HL-60 (cell line): ENCODE data around the gene IL9R.
"Not testable (repeated sequence)": the region's sequence is repeated elsewhere in the genome, so short reads cannot be mapped to it uniquely, and the experiment has no call there.

Experiments
- DNase-seq, 2 experiments: peaks; one replicate each; pipeline ENCODE4 v3.0.0-alpha.2; 2010 to 2020; ENCODE audit warnings: low read depth in 1 of 2, low spot score in 1 of 2
- H3K27ac ChIP-seq: fragments of 250-450 bp; sonication (Bioruptor Pico); replicated peaks from 2 replicates; pipeline ENCODE4 v1.5.1; 2020; ENCODE audit warnings: mild to moderate bottlenecking, moderate library complexity
- H3K27me3 ChIP-seq: fragments of 250-450 bp; sonication (Bioruptor Pico); 2 replicates; pipeline ENCODE4 v1.5.1; 2021; ENCODE audit warnings: mild to moderate bottlenecking, moderate library complexity; ENCODE audit not compliant: insufficient read depth, poor library complexity, severe bottlenecking
- H3K4me3 ChIP-seq: replicated peaks from 2 replicates; pipeline ENCODE4 v1.5.1; 2011; ENCODE audit warnings: mild to moderate bottlenecking, control low read depth, low read length; ENCODE audit not compliant: insufficient read depth
- GABPA ChIP-seq: IDR thresholded peaks from 2 replicates; pipeline ENCODE4 v1.6.1; 2012; ENCODE audit warnings: low read depth
- POLR2AphosphoS5 ChIP-seq: IDR thresholded peaks from 2 replicates; pipeline ENCODE4 v1.6.1; 2012; ENCODE audit warnings: low read depth
- SPI1 ChIP-seq: IDR thresholded peaks from 2 replicates; pipeline ENCODE4 v1.6.1; 2012; ENCODE audit warnings: low read depth, mild to moderate bottlenecking, borderline replicate concordance
- TF ChIP-seq, protein P1 (sequence below): IDR thresholded peaks from one replicate; pipeline ENCODE4 v1.5.1; 2011; ENCODE audit warnings: low read length, control low read depth, inconsistent platforms; ENCODE audit not compliant: insufficient read depth
- TF ChIP-seq, protein P2 (sequence below): IDR thresholded peaks from 2 replicates; pipeline ENCODE4 v1.6.1; 2012; ENCODE audit warnings: low read depth; ENCODE audit not compliant: insufficient replicate concordance

Gene IL9R

DNA sequence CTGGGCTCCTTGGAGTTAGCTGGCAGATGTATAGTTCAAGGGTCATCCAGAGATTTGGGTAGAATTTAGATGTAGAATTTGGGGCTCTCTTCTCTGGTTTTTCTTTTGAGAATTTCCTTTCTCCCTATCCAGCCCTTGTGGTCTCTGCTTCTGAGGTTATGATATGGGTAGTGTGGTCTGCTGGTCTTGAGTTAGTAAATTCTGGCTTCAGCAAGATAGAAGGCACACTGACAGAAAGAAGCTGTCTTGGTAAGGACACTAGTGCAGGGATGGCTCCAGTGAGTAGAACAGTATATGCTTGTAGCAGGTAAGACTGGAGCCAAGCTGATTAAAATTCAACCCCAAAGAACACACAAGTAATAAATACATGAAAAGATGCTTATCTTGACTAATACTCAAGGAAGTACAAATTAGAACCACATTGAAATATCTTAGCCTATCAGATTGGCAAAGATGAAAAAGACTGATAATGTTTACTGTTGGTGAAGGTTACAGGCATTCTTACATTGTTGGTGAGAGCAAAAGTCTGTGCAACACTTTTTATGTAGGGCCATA is 2.1 kb upstream of the IL9R start:
- no peak for TF ChIP-seq POLR2AphosphoS5
- TF ChIP-seq, protein P1, sequence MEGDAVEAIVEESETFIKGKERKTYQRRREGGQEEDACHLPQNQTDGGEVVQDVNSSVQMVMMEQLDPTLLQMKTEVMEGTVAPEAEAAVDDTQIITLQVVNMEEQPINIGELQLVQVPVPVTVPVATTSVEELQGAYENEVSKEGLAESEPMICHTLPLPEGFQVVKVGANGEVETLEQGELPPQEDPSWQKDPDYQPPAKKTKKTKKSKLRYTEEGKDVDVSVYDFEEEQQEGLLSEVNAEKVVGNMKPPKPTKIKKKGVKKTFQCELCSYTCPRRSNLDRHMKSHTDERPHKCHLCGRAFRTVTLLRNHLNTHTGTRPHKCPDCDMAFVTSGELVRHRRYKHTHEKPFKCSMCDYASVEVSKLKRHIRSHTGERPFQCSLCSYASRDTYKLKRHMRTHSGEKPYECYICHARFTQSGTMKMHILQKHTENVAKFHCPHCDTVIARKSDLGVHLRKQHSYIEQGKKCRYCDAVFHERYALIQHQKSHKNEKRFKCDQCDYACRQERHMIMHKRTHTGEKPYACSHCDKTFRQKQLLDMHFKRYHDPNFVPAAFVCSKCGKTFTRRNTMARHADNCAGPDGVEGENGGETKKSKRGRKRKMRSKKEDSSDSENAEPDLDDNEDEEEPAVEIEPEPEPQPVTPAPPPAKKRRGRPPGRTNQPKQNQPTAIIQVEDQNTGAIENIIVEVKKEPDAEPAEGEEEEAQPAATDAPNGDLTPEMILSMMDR: no peak
- TF ChIP-seq GABPA: no peak
- no peak for TF ChIP-seq SPI1
- TF ChIP-seq, protein P2, sequence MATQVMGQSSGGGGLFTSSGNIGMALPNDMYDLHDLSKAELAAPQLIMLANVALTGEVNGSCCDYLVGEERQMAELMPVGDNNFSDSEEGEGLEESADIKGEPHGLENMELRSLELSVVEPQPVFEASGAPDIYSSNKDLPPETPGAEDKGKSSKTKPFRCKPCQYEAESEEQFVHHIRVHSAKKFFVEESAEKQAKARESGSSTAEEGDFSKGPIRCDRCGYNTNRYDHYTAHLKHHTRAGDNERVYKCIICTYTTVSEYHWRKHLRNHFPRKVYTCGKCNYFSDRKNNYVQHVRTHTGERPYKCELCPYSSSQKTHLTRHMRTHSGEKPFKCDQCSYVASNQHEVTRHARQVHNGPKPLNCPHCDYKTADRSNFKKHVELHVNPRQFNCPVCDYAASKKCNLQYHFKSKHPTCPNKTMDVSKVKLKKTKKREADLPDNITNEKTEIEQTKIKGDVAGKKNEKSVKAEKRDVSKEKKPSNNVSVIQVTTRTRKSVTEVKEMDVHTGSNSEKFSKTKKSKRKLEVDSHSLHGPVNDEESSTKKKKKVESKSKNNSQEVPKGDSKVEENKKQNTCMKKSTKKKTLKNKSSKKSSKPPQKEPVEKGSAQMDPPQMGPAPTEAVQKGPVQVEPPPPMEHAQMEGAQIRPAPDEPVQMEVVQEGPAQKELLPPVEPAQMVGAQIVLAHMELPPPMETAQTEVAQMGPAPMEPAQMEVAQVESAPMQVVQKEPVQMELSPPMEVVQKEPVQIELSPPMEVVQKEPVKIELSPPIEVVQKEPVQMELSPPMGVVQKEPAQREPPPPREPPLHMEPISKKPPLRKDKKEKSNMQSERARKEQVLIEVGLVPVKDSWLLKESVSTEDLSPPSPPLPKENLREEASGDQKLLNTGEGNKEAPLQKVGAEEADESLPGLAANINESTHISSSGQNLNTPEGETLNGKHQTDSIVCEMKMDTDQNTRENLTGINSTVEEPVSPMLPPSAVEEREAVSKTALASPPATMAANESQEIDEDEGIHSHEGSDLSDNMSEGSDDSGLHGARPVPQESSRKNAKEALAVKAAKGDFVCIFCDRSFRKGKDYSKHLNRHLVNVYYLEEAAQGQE: no peak
- Histone ChIP-seq H3K4me3 (no peak overlapping the region), H3K27me3 (no peaks in the 10 kb centered on the region)

DNA sequence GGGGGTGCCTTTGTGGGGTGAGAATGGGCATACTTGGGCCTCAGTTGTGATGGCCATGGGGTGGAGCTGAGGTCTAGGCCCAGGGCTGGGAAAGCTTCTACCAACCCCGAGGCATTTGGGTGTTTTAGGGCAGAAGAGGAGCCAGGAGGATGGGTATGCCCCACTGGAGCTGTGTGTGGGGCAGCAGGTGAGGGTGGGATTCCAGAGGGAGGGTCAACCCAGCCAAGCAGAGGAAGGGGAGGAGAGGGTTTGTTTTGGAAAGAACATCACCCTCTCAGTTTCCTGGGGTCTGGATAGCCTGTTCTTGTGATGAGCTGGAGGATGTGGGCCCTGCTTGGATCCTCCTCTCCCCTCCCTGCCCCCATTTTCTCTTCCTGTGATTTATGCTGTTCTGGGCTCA is 620 bp downstream of the IL9R start:
- Histone ChIP-seq H3K27me3 (no peaks in the 10 kb centered on the region), H3K4me3 (no peak overlapping the region), H3K27ac (peak overlapping the region; percentile 16; the same call in 1 of the 2 replicates)
- DNase-seq: no peak
- TF ChIP-seq, protein P1: no peak
- TF ChIP-seq GABPA (no peak), POLR2AphosphoS5 (no peak), SPI1 (no peak)
- TF ChIP-seq, protein P2: no peak

More for the DNA sequence above, 2.1 kb upstream of the IL9R start:
- no peak overlapping the region for H3K27ac ChIP-seq
- no peak for DNase-seq

DNA sequence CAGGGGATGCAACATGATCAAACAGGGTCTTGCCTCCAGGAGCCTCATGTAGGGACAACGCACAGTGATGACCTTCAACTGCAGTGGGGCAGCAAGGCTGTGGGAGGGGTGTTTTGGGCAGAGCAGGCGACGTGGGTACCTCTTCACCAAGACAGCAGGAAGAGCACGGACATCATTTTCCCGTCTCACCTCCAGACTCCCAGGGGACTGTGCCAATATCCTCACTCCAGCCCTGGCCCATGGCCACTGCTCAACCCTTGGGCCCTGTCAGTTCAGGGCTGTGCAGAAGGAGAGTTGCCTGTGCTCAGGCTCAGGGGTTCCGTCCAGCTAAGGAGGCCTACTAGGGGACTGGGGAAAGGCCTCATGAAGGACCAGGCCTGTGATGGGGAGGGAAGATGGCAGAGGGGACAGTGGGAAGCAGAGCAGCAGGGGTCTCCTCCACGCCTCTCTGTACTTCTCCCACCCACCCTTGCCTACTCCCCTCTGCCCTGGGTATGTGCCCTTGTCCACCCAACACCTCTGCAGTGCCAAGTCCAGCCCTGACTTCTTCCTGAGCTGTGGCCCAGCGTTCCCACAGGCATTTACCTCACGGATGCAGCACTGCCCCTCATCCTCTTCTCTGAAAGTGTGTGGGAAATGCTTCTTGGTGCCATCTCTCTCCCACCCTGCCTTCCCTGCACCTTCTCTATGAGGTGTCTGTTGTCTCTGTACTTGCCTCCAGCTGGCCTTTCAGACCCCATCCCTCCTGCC is 1.4 kb downstream of the IL9R start:
- no peak for DNase-seq
- no peak overlapping the region for H3K27ac ChIP-seq
- H3K27me3 ChIP-seq: no peaks in the 10 kb centered on the region
- no peak overlapping the region for H3K4me3 ChIP-seq
- TF ChIP-seq GABPA: no peak
- TF ChIP-seq, protein P2: no peak
- no peak for TF ChIP-seq SPI1
- no peak for TF ChIP-seq POLR2AphosphoS5
- TF ChIP-seq, protein P1: no peak

DNA sequence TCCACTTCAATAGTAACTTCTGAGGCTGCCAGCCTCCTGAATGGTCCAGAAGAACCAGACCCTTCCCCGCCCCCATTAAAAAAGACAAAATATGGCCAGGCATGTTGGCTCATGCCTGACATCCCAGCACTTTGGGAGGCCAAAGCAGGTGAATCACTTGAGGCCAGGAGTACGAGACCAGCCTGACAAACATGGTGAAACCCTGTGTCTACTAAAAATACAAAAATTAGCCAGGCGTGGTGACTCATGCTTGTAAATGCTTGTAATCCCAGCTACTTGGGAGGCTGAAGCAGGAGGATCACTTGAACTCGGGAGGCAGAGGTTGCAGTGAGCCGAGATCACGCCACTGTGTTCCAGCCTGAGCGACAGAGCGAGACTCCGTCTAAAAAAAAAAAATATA is 2.3 kb downstream of the IL9R start:
- not testable (repeated sequence) for H3K27me3 ChIP-seq, H3K27ac ChIP-seq, H3K4me3 ChIP-seq, DNase-seq
